Occipital lobe (tissue), 2 donors: ENCODE data around the gene CNTN5. TPM values are rescaled to one million over a fixed set of nuclear protein-coding genes. Genes with fewer than 3 reads are reported as not detected.

ENCODE experiments used
- DNase-seq: peaks from one replicate; lab custom pipeline; 2025; lab: John Stamatoyannopoulos, UW
- total RNA-seq: library from RNA; depleted of rRNA; stranded (reverse); fragments of >200 nt; gene quantifications from one replicate; pipeline ENCODE4 v1.2.3, GENCODE V29; 2014

CNTN5 gene
- total RNA-seq, 1 donor from 2014 or later = 10.6 TPM

DNA sequence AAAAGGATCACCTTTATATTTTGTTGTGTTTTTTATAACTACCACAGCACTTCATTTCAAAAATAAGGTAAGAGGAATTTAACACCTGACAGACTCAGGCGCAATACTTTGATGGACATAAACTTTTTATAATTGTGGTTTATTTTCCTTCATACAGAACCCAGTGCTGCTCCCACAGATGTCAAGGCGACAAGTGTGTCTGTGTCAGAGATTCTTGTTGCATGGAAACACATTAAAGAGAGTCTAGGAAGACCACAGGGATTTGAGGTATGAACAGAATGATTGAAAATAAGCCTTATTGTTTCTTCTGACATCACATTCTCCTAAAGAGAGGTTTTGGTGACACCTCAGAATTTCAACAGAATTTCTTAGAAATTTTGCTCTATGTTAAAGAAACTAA is 1287.5 kb downstream of the CNTN5 start:
- DNase-seq = no peak

DNA sequence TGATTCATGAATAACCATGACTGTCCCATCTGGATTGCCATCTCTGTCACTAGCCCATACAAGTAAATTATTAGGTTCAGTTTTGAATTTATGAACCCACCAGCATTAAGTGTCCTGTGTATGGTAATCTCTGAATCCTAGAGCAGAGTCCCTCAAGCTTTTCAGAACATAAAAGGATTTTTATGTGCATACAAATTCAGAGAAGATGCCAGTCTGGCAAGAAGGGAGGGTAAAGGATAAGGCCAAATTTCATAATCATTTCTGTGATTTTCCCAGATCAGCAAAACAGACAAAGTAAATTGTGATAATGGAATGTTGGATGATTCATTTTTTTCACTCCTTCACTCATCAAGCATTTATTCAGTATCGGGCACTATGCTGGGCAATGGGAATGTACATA is 1295.2 kb downstream of the CNTN5 start:
- DNase-seq = no peak

- DNase-seq = no peak
These were observed 1296.2 kb downstream of the CNTN5 start for GRCh38 chr11:100316952-100317351.

GRCh38 chr11:100319691-100320090 is 1298.9 kb downstream of the CNTN5 start:
- no peak for DNase-seq

DNA sequence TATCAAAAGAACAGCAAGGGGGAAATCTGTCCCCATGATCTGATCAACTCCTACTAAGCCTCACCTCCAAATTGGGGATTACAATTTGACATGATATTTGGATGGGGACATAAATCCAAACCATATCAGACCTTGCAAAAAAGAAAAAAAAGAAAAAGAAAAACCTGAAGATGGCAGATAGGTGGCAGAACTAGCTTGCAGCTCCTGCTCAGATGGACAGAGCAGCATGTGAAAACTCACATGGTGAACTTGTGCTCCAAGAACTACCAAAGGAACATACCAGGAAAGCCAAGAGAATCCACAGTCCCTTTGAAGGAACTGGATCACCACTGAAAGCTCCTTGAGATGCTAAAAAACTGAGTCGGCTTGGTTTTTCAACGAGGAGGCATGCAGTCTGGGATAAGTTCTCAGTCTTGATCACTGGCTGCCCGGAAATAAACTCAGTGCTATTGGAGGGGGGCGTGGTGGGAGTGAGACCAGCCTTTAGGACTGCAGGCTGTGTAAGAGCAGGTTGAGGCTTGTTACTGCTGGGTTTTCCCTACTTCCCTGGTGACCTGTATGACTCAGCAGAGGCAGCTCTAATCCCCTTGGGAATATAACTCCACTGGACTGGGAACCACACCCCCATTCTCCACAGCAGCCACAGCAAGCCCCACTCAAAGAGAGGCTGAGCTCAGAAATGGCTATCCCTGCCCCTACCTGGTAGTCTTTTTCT is 1308.0 kb downstream of the CNTN5 start:
- no peak for DNase-seq

DNA sequence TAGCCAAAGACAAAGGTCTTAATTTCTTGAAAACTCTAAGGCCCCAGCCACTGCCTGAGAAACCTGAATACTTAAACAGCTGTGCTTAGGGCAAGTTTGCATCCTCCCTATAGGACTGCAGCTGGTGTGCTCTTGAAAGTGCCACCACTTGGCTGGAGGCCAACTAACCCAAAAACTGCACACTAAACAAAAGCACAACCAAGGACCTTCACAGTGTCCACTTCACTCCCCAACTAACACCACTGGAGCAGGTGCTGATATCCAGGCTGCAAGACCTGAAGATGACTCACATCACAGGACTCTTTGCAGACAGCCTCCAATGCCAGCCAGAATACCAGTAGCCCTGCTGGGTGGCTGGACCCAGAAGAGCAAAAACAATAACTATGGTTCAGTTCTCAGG is 1308.6 kb downstream of the CNTN5 start:
- no peak for DNase-seq

DNA sequence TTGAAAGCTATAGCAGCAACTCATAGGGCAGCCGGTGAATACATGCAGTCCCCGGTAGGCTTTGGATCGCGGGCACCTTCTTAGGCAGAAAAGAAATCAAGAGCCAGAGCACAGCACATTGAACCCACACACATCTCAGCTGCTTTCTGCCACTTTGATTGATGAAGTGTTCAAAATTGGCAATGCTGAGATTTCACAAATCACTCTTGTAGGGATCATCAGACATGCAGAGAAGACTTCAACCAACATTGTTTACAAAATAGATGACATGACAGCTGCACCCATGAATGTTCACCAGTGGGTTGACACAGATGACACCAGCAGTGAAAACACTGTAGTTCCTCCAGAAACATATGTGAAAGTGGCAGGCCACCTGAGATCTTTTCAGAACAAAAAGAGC is 1316.1 kb downstream of the CNTN5 start:
- DNase-seq = no peak

- DNase-seq = no peak
These were observed 1317.5 kb downstream of the CNTN5 start for GRCh38 chr11:100338144-100338840.

GRCh38 chr11:100340466-100341319 is 1319.9 kb downstream of the CNTN5 start:
- DNase-seq = no peak

- no peak for DNase-seq
These were observed 1332.3 kb downstream of the CNTN5 start for GRCh38 chr11:100353083-100353482.

- no peak for DNase-seq
These were observed 1334.0 kb downstream of the CNTN5 start for GRCh38 chr11:100354736-100355135.

- no peak for DNase-seq
These were observed 1335.3 kb downstream of the CNTN5 start for GRCh38 chr11:100356035-100356434.

- no peak for DNase-seq
These were observed 1338.5 kb downstream of the CNTN5 start for GRCh38 chr11:100359281-100359680.

GRCh38 chr11:100367892-100368291 is 1347.1 kb downstream of the CNTN5 start:
- DNase-seq = no peak

DNA sequence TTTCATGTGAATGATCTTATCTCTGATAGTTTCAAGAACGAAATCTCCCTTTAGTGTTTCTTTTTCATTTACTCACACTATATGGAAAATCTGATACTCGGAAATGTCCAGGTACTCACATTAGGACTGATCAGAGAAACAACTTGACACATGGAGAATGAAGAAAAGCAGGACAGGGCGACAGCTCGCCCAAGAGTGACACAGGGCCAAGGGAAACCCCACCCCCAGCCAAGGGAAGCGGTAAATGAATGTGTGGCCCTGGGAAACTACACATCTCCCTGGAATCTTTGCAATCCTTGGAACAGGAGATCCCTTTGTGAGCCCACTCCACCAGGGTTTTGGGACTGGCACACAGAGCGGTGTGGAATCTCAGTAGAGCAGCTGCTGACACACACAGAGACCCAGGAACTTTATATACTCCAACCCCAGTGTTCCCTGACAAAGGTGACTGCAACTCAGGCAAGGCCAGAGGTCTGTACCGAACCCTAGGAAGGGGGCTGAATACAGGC is 1362.7 kb downstream of the CNTN5 start:
- no peak for DNase-seq

GRCh38 chr11:100396266-100396665 is 1375.5 kb downstream of the CNTN5 start:
- DNase-seq = no peak

- no peak for DNase-seq
These were observed 1376.7 kb downstream of the CNTN5 start for GRCh38 chr11:100397401-100397800.

DNA sequence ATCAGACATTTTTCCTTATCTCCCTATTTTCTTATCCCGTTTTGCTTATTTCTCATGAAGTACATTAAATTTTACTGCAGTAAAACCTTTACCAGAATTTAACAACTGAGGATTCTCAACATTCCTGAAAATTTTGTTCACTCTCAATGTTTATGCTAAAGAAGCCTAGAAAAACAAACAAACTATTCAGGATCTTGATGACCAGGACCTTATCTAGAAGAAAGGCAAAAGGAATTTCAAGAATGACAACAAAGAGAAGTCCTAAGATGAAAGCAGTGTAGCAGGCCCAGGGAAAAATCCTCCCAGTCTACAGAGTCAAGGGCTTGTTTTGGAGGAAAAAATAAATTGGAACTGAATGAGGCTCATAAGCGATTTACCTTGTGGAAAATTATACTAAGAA is 1383.1 kb downstream of the CNTN5 start:
- no peak for DNase-seq

- DNase-seq = no peak
These were observed 1384.2 kb downstream of the CNTN5 start for GRCh38 chr11:100404907-100405306.
